ENCODE data around the gene FAM20B. TPM values are rescaled to one million over a fixed set of nuclear protein-coding genes. Genes with fewer than 3 reads are reported as not detected.

The FAM20B gene
- total and polyA plus RNA-seq, 8 donors, result 5.4 to 24.6 (median 16.0) TPM

GRCh38 chr1:179047636-179047997, 21.9 kb downstream of the FAM20B start:
- no peaks in the 10 kb centered on the region for H3K36me3 ChIP-seq
- TF ChIP-seq, protein P1, sequence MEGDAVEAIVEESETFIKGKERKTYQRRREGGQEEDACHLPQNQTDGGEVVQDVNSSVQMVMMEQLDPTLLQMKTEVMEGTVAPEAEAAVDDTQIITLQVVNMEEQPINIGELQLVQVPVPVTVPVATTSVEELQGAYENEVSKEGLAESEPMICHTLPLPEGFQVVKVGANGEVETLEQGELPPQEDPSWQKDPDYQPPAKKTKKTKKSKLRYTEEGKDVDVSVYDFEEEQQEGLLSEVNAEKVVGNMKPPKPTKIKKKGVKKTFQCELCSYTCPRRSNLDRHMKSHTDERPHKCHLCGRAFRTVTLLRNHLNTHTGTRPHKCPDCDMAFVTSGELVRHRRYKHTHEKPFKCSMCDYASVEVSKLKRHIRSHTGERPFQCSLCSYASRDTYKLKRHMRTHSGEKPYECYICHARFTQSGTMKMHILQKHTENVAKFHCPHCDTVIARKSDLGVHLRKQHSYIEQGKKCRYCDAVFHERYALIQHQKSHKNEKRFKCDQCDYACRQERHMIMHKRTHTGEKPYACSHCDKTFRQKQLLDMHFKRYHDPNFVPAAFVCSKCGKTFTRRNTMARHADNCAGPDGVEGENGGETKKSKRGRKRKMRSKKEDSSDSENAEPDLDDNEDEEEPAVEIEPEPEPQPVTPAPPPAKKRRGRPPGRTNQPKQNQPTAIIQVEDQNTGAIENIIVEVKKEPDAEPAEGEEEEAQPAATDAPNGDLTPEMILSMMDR (IDR thresholded peaks at IDR 0.05), result no peak
- ATAC-seq (peak in 1 of 4 donors; percentile 29), DNase-seq (no peak), FAIRE-seq (no peak)
- H3K9me3 ChIP-seq, result no peaks in the 10 kb centered on the region
- no peaks in the 10 kb centered on the region for H3K27me3 ChIP-seq
- H3K4me1 ChIP-seq, result no peaks in the 10 kb centered on the region
- H3K27ac ChIP-seq, result no peak overlapping the region
- intact Hi-C loops (cut with DNase I), result no loop called here
- no peak overlapping the region for H3K4me3 ChIP-seq

DNA sequence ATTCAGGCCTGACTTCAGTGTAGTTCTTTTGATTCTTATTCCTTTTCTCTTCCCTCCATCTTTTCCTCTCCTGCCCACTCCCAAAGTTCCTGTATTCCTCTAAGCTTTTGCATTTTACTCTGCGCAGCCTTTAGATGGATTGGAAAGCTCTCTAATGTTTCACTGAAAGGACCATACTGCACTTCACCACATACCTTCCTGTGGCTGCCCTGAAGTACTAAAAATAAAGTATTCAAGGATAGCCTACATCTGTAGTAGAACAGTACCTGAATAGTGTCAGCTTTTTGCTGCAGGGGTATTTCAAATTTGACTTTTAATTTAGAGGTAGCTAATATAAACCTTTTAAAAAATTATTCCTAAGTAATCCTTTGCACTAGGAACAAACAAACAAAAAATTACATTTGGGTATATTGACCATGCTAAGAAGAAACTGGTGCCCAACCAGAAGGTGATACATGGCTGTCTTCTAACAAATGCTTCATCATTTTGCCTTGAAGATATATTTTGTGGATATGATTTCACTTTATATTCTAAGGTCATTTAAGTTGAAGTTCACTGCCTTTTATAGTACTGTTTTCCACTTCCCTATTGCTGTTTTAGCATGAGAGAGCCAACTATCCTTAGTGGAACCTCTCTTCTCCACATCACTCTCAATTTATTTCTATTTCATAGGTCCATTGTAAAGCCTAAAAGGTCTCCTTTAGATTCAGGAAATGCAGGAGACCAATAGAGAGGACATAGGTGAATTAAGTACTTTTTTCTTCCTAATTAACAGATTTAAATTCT, 22.8 kb downstream of the FAM20B start:
- no peak for FAIRE-seq
- Histone ChIP-seq H3K4me1 (no peaks in the 10 kb centered on the region), H3K36me3 (no peaks in the 10 kb centered on the region), H3K9me3 (no peaks in the 10 kb centered on the region), H3K27me3 (no peaks in the 10 kb centered on the region), H3K4me3 (no peak overlapping the region), H3K27ac (no peak overlapping the region)
- WGBS, 2 donors, result 83 to 97% methylated on average over 1 of the region's 1 CpG
- no peak for DNase-seq
- TF ChIP-seq, protein P1 (IDR thresholded peaks at IDR 0.05), result no peak
- intact Hi-C loops (cut with DNase I), result no loop called here
- no peak for ATAC-seq

- Histone ChIP-seq H3K27ac (no peak overlapping the region), H3K4me1 (no peaks in the 10 kb centered on the region), H3K27me3 (no peaks in the 10 kb centered on the region), H3K4me3 (no peak overlapping the region), H3K9me3 (no peaks in the 10 kb centered on the region), H3K36me3 (peaks cover 0 to 8% (median 0%) of the 10 kb centered on the region in 3 donors)
- 78 to 84% methylated on average over 2 of the region's 2 CpGs for WGBS, 2 donors
- no peak for FAIRE-seq
- intact Hi-C loops (cut with DNase I), result no loop called here
- DNase-seq, result no peak
- TF ChIP-seq, protein P1 (IDR thresholded peaks at IDR 0.05), result no peak
- no peak for ATAC-seq
These were observed 27.1 kb downstream of the FAM20B start for GRCh38 chr1:179052776-179053175.

GRCh38 chr1:179053486-179053885, 27.8 kb downstream of the FAM20B start:
- TF ChIP-seq, protein P1 (IDR thresholded peaks at IDR 0.05), result no peak
- 75 to 82% methylated on average over 2 of the region's 2 CpGs for WGBS, 2 donors
- Histone ChIP-seq H3K27ac (no peak overlapping the region), H3K4me1 (no peaks in the 10 kb centered on the region), H3K9me3 (no peaks in the 10 kb centered on the region), H3K27me3 (no peaks in the 10 kb centered on the region), H3K4me3 (no peak overlapping the region), H3K36me3 (peaks cover 0 to 8% (median 0%) of the 10 kb centered on the region in 3 donors)
- intact Hi-C loops (cut with DNase I), result no loop called here
- no peak for FAIRE-seq
- DNase-seq, result no peak
- no peak for ATAC-seq

- intact Hi-C loops (cut with DNase I), result no loop called here
- Histone ChIP-seq H3K4me3 (no peak overlapping the region), H3K36me3 (peaks cover 0 to 8% (median 0%) of the 10 kb centered on the region in 3 donors), H3K27me3 (no peaks in the 10 kb centered on the region), H3K4me1 (no peaks in the 10 kb centered on the region), H3K9me3 (no peaks in the 10 kb centered on the region), H3K27ac (no peak overlapping the region)
- TF ChIP-seq, protein P1 (IDR thresholded peaks at IDR 0.05), result no peak
- FAIRE-seq, result no peak
- no peak for ATAC-seq
- no peak for DNase-seq
- WGBS, 2 donors, result 96 to 98% methylated on average over 2 of the region's 2 CpGs
These were observed 30.2 kb downstream of the FAM20B start for GRCh38 chr1:179055937-179056336.

Measured in pancreas (tissue), 10 donors.